Measurements from ENCODE around the gene ABCC5.

ABCC5 gene

GRCh38 chr3:183922421-183922820, 95.3 kb downstream of the ABCC5 start:
- DNase-seq (ENCODE audit: low spot score) = no peak

GRCh38 chr3:183921096-183921495, 96.6 kb downstream of the ABCC5 start:
- DNase-seq (ENCODE audit: low spot score) = no peak

- DNase-seq (ENCODE audit: low spot score) = no peak
These were observed 97.3 kb downstream of the ABCC5 start for GRCh38 chr3:183920416-183920815.

GRCh38 chr3:183918178-183918577, 99.5 kb downstream of the ABCC5 start:
- DNase-seq (ENCODE audit: low spot score) = no peak

GRCh38 chr3:183917776-183918175, 99.9 kb downstream of the ABCC5 start:
- peak; percentile 66 for DNase-seq (ENCODE audit: low spot score)

GRCh38 chr3:183914856-183915255, 102.8 kb downstream of the ABCC5 start:
- DNase-seq (ENCODE audit: low spot score) = no peak

- no peak for DNase-seq (ENCODE audit: low spot score)
These were observed 104.1 kb downstream of the ABCC5 start for GRCh38 chr3:183913580-183913920.

GRCh38 chr3:183912895-183913579, 104.6 kb downstream of the ABCC5 start:
- no peak for DNase-seq (ENCODE audit: low spot score)

GRCh38 chr3:183911763-183912506, 105.7 kb downstream of the ABCC5 start:
- DNase-seq (ENCODE audit: low spot score) = no peak

- no peak for DNase-seq (ENCODE audit: low spot score)
These were observed 106.6 kb downstream of the ABCC5 start for GRCh38 chr3:183911087-183911486.

- DNase-seq (ENCODE audit: low spot score) = no peak
These were observed 108.6 kb downstream of the ABCC5 start for GRCh38 chr3:183909030-183909600.

GRCh38 chr3:183907911-183908331, 109.8 kb downstream of the ABCC5 start:
- DNase-seq (ENCODE audit: low spot score) = no peak

GRCh38 chr3:183907176-183907575, 110.5 kb downstream of the ABCC5 start:
- no peak for DNase-seq (ENCODE audit: low spot score)

GRCh38 chr3:183906234-183906921, 111.3 kb downstream of the ABCC5 start:
- no peak for DNase-seq (ENCODE audit: low spot score)

GRCh38 chr3:183904833-183905780, 112.6 kb downstream of the ABCC5 start:
- no peak for DNase-seq (ENCODE audit: low spot score)

- no peak for DNase-seq (ENCODE audit: low spot score)
These were observed 119.7 kb downstream of the ABCC5 start for GRCh38 chr3:183898028-183898431.

GRCh38 chr3:183897606-183898005, 120.1 kb downstream of the ABCC5 start:
- no peak for DNase-seq (ENCODE audit: low spot score)

- DNase-seq (ENCODE audit: low spot score) = no peak
These were observed 121.1 kb downstream of the ABCC5 start for GRCh38 chr3:183896610-183897009.

- no peak for DNase-seq (ENCODE audit: low spot score)
These were observed 121.5 kb downstream of the ABCC5 start for GRCh38 chr3:183896184-183896583.

GRCh38 chr3:183895774-183896173, 121.9 kb downstream of the ABCC5 start:
- DNase-seq (ENCODE audit: low spot score) = no peak

- DNase-seq (ENCODE audit: low spot score) = peak; percentile 62
These were observed 122.4 kb downstream of the ABCC5 start for GRCh38 chr3:183895296-183895695.
